Muscle of arm (tissue), 12 donors: ENCODE data around the gene SCNM1. TPM values are rescaled to one million over a fixed set of nuclear protein-coding genes. Genes with fewer than 3 reads are reported as not detected.
"Not testable (repeated sequence)": the region's sequence is repeated elsewhere in the genome, so short reads cannot be mapped to it uniquely, and the experiment has no call there.

Experiments
- DNase-seq: peaks from one replicate; pipeline ENCODE4 v3.0.0-alpha.2; 2013
- polyA plus RNA-seq, 12 donors: library from polyadenylated mRNA; unstranded; fragments of 120-200 nt; gene quantifications; one replicate each; pipeline ENCODE4 v1.2.1, GENCODE V29; 2013; ENCODE audit not compliant: insufficient read length in 12 of 12

The SCNM1 gene
- polyA plus RNA-seq, 12 donors, result 23.1 to 54.8 (median 39.1) TPM; not detected in 1

GRCh38 chr1:151188667-151189066, 22.7 kb downstream of the SCNM1 start:
- DNase-seq, result not testable (repeated sequence)

GRCh38 chr1:151189637-151190445, 23.9 kb downstream of the SCNM1 start, which contains the start of gene VPS72:
VPS72 (minus strand) TSS chr1:151190197; CDS start chr1:151190121, 76 bp downstream.
- peak; percentile 88 for DNase-seq

- DNase-seq, result no peak
Observed at GRCh38 chr1:151192047-151192446, 26.1 kb downstream of the SCNM1 start.

GRCh38 chr1:151193304-151193703, 27.4 kb downstream of the SCNM1 start:
- DNase-seq, result no peak

GRCh38 chr1:151193856-151194255, 27.9 kb downstream of the SCNM1 start:
- DNase-seq, result no peak

GRCh38 chr1:151194894-151195594, 29.1 kb downstream of the SCNM1 start:
- DNase-seq, result not testable (repeated sequence)

- DNase-seq, result peak; percentile 80
Observed at GRCh38 chr1:151196292-151196800, 30.4 kb downstream of the SCNM1 start.

- no peak for DNase-seq
Observed at GRCh38 chr1:151197863-151198253, 31.9 kb downstream of the SCNM1 start.

GRCh38 chr1:151198254-151199127, 32.5 kb downstream of the SCNM1 start, which contains the start of gene PIP5K1A:
PIP5K1A (plus strand) TSS chr1:151198552; CDS start chr1:151198997, 445 bp downstream.
- DNase-seq, result peak; percentile 99

GRCh38 chr1:151199873-151200581, 34.1 kb downstream of the SCNM1 start:
- DNase-seq, result peak; percentile 20

GRCh38 chr1:151205381-151205965, 39.5 kb downstream of the SCNM1 start:
- DNase-seq, result not testable (repeated sequence)

- no peak for DNase-seq
Observed at GRCh38 chr1:151210830-151211229, 44.9 kb downstream of the SCNM1 start.

- no peak for DNase-seq
Observed at GRCh38 chr1:151211972-151212705, 46.2 kb downstream of the SCNM1 start.

GRCh38 chr1:151213560-151213959, 47.6 kb downstream of the SCNM1 start:
- DNase-seq, result no peak

Other genes starting within 250 kb of the SCNM1 start
- 10 to 100 TPM in 11 of 12 donors, not detected in 1; 29.8 to 72.2 (median 39.1) TPM for gene SETDB1, start 239.8 kb upstream of the SCNM1 start, polyA plus RNA-seq
- 100 to 1,000 TPM in 2 of 12 donors, 10 to 100 TPM in 9, not detected in 1; 69.5 to 112 (median 78.8) TPM for gene CERS2, start 191.3 kb upstream of the SCNM1 start, polyA plus RNA-seq
- gene ANXA9, start 183.9 kb upstream of the SCNM1 start, polyA plus RNA-seq, result 1 to 10 TPM in 10 of 12 donors, not detected in 2; 1.7 to 5.3 (median 3.2) TPM
- 10 to 100 TPM in 11 of 12 donors, not detected in 1; 15.5 to 35.9 (median 20.9) TPM for gene MINDY1, start 159.2 kb upstream of the SCNM1 start, polyA plus RNA-seq
- gene PRUNE1, start 157.7 kb upstream of the SCNM1 start, polyA plus RNA-seq, result 10 to 100 TPM in 11 of 12 donors, not detected in 1; 22.1 to 31.7 (median 27.7) TPM
- gene BNIPL, start 129.6 kb upstream of the SCNM1 start, polyA plus RNA-seq, result 10 to 100 TPM in 1 of 12 donors, 1 to 10 TPM in 4, under 1 TPM in 5, not detected in 2; 0.33 to 23.1 (median 0.91) TPM
- 10 to 100 TPM in 1 of 12 donors, 1 to 10 TPM in 10, not detected in 1; 5.1 to 11.8 (median 6.2) TPM for gene C1orf56, start 118.4 kb upstream of the SCNM1 start, polyA plus RNA-seq
- 100 to 1,000 TPM in 1 of 12 donors, 10 to 100 TPM in 11; 41.7 to 188 (median 61.7) TPM for gene CDC42SE1, start 106.5 kb upstream of the SCNM1 start, polyA plus RNA-seq
- gene MLLT11, start 105.7 kb upstream of the SCNM1 start, polyA plus RNA-seq, result 10 to 100 TPM in 10 of 12 donors, 1 to 10 TPM in 1, not detected in 1; 8.1 to 23.4 (median 16.6) TPM
- 10 to 100 TPM in 1 of 12 donors, 1 to 10 TPM in 10, not detected in 1; 4.5 to 20.0 (median 6.2) TPM for gene GABPB2, start 95.4 kb upstream of the SCNM1 start, polyA plus RNA-seq
- gene SEMA6C, start 19.5 kb upstream of the SCNM1 start, polyA plus RNA-seq, result 100 to 1,000 TPM in 3 of 12 donors, 10 to 100 TPM in 8, not detected in 1; 46.0 to 132 (median 78.0) TPM
- 1 to 10 TPM in 10 of 12 donors, not detected in 2; 1.1 to 4.5 (median 1.8) TPM for gene TNFAIP8L2, start 9.5 kb upstream of the SCNM1 start, polyA plus RNA-seq
- 10 to 100 TPM in 10 of 12 donors, not detected in 2; 10.5 to 13.8 (median 12.0) TPM for gene LYSMD1, start 242 bp upstream of the SCNM1 start, polyA plus RNA-seq
- 10 to 100 TPM in 9 of 12 donors, 1 to 10 TPM in 1, not detected in 2; 9.8 to 62.2 (median 37.7) TPM for gene TMOD4, start 9.8 kb downstream of the SCNM1 start, polyA plus RNA-seq
- 10 to 100 TPM in 11 of 12 donors, not detected in 1; 24.7 to 53.6 (median 45.3) TPM for gene VPS72, start 24.1 kb downstream of the SCNM1 start, polyA plus RNA-seq
- gene PIP5K1A, start 32.4 kb downstream of the SCNM1 start, polyA plus RNA-seq, result 10 to 100 TPM in 11 of 12 donors, not detected in 1; 31.0 to 72.1 (median 45.1) TPM
- 100 to 1,000 TPM in 10 of 12 donors, 10 to 100 TPM in 1, not detected in 1; 69.6 to 122 (median 110) TPM for gene PSMD4, start 88.6 kb downstream of the SCNM1 start, polyA plus RNA-seq
- gene ZNF687, start 116.2 kb downstream of the SCNM1 start, polyA plus RNA-seq, result 10 to 100 TPM in 10 of 12 donors, 1 to 10 TPM in 1, not detected in 1; 9.9 to 27.0 (median 12.3) TPM
- gene PI4KB, start 161.3 kb downstream of the SCNM1 start, polyA plus RNA-seq, result 10 to 100 TPM in 11 of 12 donors, not detected in 1; 40.5 to 65.1 (median 50.5) TPM
- gene RFX5, start 181.1 kb downstream of the SCNM1 start, polyA plus RNA-seq, result 10 to 100 TPM in 11 of 12 donors, not detected in 1; 19.0 to 33.3 (median 23.9) TPM
- 10 to 100 TPM in 11 of 12 donors, not detected in 1; 22.5 to 42.9 (median 28.8) TPM for gene SELENBP1, start 206.6 kb downstream of the SCNM1 start, polyA plus RNA-seq
- 100 to 1,000 TPM in 10 of 12 donors, 10 to 100 TPM in 1, not detected in 1; 94.7 to 173 (median 159) TPM for gene PSMB4, start 233.4 kb downstream of the SCNM1 start, polyA plus RNA-seq